Mucosa of descending colon (tissue), 3 donors: ENCODE data around the gene RXFP4. TPM values are rescaled to one million over a fixed set of nuclear protein-coding genes. Genes with fewer than 3 reads are reported as not detected.

Experiments used
- ATAC-seq: fragments of 200-7000 bp; cut with Tn5 transposase; one replicate; pipeline ENCODE4 v1.9.1; 2020; ENCODE audit warnings: mild to moderate bottlenecking, moderate library complexity
- DNase-seq, 3 donors: peaks; one replicate each; pipeline ENCODE4 v3.0.0-alpha.2; 2020
- H3K36me3 ChIP-seq: fragments of 200-600 bp; one replicate; pipeline ENCODE4 v1.8.0; 2021; ENCODE audit warnings: low read depth, mild to moderate bottlenecking
- H3K4me1 ChIP-seq: fragments of 200-600 bp; one replicate; pipeline ENCODE4 v1.8.0; 2021; ENCODE audit warnings: low read depth, mild to moderate bottlenecking
- H3K4me3 ChIP-seq: fragments of 200-600 bp; one replicate; pipeline ENCODE4 v1.8.0; 2021; ENCODE audit warnings: mild to moderate bottlenecking
- H3K9me3 ChIP-seq: fragments of 200-600 bp; one replicate; pipeline ENCODE4 v1.8.0; 2021; ENCODE audit warnings: mild to moderate bottlenecking
- intact Hi-C, 2 donors: fragments of 100-400 bp; cut with DNase I in 1 of 2; cut with micrococcal nuclease in 1 of 2; formaldehyde crosslinking; loops; one replicate each; pipeline versions ENCODE4 v1.11.0 to v1.11.1; 2022; cut with DNase I, micrococcal nuclease
- total RNA-seq, 3 donors: library from RNA; stranded (reverse); fragmentation: NEBNext Ultra II Directional in 2 of 3; extraction: Animal tissue kit (Norgen Biotek cat#: 25700) in 2 of 3; gene quantifications; one replicate each; pipeline versions ENCODE4 v1.2.1 to v1.2.4, GENCODE V29; 2021 to 2023
- TF ChIP-seq, protein P1 (sequence below): fragments of 200-600 bp; IDR thresholded peaks from one replicate; pipeline ENCODE4 v1.8.0; 2022; ENCODE audit warnings: antibody characterized with exemption, mild to moderate bottlenecking
- donor health status: DM: no; HTN: no; CAD: no; lungs with moderate emphysema.
- donor health status: DM: no; HTN: no; CAD: no.
- donor health status: DM: no; HTN: yes; CAD: no.

The RXFP4 gene
- total RNA-seq, 3 donors from 2014 or later: 1.2 to 4.2 (median 3.3) TPM

GRCh38 chr1:155968670-155969069, 27.2 kb downstream of the RXFP4 start:
- Histone ChIP-seq H3K4me3 (no peak overlapping the region), H3K36me3 (peaks cover 10% of the 10 kb centered on the region), H3K4me1 (peaks cover 23% of the 10 kb centered on the region), H3K9me3 (no peaks in the 10 kb centered on the region)
- TF ChIP-seq, protein P1, sequence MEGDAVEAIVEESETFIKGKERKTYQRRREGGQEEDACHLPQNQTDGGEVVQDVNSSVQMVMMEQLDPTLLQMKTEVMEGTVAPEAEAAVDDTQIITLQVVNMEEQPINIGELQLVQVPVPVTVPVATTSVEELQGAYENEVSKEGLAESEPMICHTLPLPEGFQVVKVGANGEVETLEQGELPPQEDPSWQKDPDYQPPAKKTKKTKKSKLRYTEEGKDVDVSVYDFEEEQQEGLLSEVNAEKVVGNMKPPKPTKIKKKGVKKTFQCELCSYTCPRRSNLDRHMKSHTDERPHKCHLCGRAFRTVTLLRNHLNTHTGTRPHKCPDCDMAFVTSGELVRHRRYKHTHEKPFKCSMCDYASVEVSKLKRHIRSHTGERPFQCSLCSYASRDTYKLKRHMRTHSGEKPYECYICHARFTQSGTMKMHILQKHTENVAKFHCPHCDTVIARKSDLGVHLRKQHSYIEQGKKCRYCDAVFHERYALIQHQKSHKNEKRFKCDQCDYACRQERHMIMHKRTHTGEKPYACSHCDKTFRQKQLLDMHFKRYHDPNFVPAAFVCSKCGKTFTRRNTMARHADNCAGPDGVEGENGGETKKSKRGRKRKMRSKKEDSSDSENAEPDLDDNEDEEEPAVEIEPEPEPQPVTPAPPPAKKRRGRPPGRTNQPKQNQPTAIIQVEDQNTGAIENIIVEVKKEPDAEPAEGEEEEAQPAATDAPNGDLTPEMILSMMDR: no peak
- no peak for DNase-seq
- intact Hi-C loops: no loop called here
- peak; percentile 3 for ATAC-seq

GRCh38 chr1:155969377-155969791, 27.9 kb downstream of the RXFP4 start:
- H3K9me3 ChIP-seq: no peaks in the 10 kb centered on the region
- peaks cover 7% of the 10 kb centered on the region for H3K36me3 ChIP-seq
- intact Hi-C loops: no loop called here
- DNase-seq: no peak
- no peak overlapping the region for H3K4me3 ChIP-seq
- peaks cover 23% of the 10 kb centered on the region for H3K4me1 ChIP-seq
- TF ChIP-seq, protein P1: no peak
- ATAC-seq: no peak

DNA sequence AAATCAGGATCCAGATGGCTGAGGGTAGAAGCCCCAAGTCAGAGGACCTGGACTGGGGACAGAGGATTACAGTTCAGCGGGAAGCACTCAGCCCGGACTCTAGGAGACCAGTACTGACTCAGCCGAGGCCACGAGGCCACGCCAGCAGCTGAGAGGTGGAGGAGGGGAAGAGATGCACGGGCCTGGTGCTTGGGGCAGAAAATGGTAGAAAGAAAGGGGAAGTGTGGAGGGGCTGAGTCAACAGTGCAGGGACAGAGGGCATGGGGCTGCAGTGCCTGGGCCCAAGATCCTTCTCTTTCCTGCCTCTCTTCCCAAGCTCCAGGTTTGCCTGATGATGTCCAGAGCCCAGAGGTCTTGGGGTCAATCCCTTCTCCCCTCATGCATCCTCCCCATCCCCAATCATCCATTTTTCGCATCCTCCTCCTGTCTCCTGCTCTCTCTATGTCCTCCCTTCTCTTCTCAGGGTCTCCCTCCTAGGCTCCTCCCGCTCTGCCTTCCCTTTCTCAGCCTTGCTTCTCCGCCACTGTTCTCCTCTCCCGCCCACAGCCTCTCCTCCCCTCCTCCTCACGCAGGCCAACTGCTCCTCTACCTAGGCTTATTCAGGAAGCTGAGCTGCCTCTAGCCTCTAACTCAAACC, 29.2 kb downstream of the RXFP4 start:
- Histone ChIP-seq H3K4me1 (peaks cover 27% of the 10 kb centered on the region), H3K4me3 (no peak overlapping the region), H3K36me3 (peaks cover 3% of the 10 kb centered on the region), H3K9me3 (no peaks in the 10 kb centered on the region)
- DNase-seq: peak; percentile 59 to 86 (median 63)
- peak; percentile 73 for ATAC-seq
- intact Hi-C loops: no loop called here
- TF ChIP-seq, protein P1: no peak

DNA sequence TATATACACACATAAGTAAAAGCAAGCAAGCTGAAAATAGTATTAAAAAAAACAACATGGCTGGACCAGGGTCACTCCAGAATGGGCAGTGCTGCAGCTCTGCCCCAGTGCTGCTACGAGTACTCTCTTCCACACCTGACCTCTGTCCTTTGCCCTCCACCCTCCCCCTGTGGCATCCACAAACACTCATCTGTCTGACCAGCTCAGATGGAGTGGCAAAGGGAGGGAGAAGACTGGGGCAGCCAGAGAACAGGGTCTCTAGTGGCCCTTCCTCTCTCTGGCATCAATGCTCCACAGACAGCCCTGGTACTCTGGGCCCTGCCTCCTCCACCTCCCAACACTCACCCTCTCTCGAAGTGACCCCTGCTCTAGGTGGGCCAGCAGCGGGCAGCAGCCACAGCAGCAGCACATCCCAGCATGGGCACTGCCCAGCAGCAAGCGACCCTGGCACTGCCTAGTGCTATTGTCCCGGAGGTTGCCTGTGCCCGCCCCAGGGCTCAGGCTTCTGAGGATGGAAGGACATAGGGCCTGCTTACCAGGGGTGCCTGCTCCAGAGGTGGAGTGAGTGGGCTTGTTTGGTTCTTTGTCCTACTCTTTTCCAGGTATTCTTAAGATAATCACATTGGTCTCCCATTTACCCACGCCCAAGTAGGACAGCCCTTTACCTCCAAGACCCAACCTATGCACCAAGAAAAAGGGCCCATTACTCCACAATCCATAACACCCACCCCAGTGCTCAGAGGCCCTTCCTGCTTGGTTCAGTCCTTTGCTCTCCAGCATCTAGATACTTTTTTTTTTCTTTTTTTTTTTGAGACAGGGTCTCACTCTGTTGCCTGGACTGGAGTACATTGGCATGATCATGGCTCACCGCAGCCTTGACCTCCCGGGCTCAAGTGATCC, 30.7 kb downstream of the RXFP4 start:
- Histone ChIP-seq H3K36me3 (no peaks in the 10 kb centered on the region), H3K4me3 (no peak overlapping the region), H3K9me3 (no peaks in the 10 kb centered on the region), H3K4me1 (peaks cover 30% of the 10 kb centered on the region)
- no peak for DNase-seq
- ATAC-seq: no peak
- intact Hi-C loops: no loop called here
- TF ChIP-seq, protein P1: no peak

DNA sequence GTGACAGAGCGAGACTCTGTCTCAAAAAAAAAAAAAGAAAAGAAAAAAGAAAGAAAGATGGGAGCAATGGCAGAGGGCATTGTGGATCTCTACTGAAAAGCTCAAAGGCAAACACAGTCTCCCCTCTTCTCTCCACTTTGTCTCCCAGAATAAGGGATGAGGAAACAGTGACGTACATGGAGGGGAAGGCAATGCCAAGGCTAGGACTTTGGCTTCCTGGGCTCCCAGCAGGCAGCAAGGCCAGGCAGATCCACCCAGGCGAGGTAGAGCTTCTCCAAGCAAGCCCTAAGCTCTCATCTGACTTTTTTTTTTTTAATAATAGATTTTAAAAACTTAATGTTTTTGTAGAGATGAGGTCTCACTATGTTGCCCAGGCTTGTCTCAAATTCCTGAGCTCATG, 32.3 kb downstream of the RXFP4 start:
- intact Hi-C loops: no loop called here
- DNase-seq (no peak), ATAC-seq (no peak)
- H3K4me1 ChIP-seq: peaks cover 29% of the 10 kb centered on the region
- no peaks in the 10 kb centered on the region for H3K36me3 ChIP-seq
- TF ChIP-seq, protein P1: no peak
- no peaks in the 10 kb centered on the region for H3K9me3 ChIP-seq
- H3K4me3 ChIP-seq: no peak overlapping the region
